OCI-M1 (cell line): ENCODE measurements around the gene CLASP2.
"Not testable (repeated sequence)": the region's sequence is repeated elsewhere in the genome, so short reads cannot be mapped to it uniquely, and the experiment has no call there.

ENCODE experiments used
- DNase-seq: peaks from one replicate; lab custom pipeline; 2025; lab: John Stamatoyannopoulos, UW

Gene CLASP2

DNA sequence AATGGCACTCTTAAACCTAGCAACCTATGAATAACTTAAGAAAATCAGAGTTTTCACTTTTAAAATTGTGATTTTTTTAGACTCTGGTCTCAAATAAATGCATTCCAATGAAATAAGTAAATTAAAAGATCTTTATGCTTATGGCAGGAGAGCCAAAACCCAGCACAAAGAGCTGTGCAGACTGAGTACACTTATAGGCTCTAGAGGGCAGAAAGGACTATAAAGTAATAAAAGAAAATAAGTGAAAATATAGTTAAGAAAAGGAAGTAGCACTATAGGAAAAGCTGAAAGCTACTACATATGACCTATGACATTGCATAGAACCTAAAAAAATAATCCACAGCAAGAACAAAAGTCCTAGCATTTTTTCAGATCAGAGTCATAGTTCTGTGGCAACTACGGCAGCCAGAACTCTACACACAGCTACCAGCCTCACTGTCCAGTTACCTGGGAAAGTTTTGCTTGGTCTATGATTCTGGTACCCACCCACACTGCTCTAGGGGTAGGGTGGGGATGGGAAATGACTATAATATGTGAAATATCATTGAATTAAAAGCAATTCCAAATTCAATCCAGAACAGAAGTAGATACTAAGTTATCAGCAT is 30.5 kb downstream of the CLASP2 start:
- DNase-seq, result no peak

GRCh38 chr3:33682770-33683169 is 35.3 kb downstream of the CLASP2 start:
- DNase-seq, result no peak

DNA sequence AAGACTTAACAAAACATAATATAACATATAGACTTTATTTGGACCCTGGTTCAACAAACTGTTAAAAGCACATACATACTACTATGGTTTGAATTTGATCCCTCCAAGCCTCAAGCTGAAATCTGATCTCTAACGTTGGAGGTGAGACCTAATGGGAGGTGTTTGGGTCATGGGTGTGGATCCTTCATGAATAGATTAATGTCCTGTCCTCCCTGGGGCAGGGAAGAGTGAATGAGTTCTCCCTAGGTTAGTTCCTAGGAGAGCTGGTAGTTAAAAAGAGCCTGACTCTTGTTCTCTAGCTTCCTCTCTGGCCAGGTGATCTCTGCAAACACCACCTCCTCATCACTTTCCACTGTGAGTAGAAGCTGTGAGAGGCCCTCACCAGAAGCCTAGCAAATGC is 36.4 kb downstream of the CLASP2 start:
- no peak for DNase-seq

GRCh38 chr3:33678073-33678472 is 40.0 kb downstream of the CLASP2 start:
- DNase-seq, result no peak

DNA sequence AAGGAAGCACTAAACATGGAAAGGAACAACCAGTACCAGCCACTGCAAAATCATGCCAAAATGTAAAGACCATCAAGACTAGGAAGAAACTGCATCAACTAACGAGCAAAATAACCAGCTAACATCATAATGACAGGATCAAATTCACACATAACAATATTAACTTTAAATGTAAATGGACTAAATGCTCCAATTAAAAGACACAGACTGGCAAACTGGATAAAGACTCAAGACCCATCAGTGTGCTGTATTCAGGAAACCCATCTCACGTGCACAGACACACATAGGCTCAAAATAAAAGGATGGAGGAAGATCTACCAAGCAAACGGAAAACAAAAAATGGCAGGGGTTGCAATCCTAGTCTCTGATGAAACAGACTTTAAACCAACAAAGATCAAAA is 44.6 kb downstream of the CLASP2 start:
- not testable (repeated sequence) for DNase-seq

GRCh38 chr3:33668618-33669017 is 49.4 kb downstream of the CLASP2 start:
- DNase-seq, result no peak

- DNase-seq, result no peak
These were observed 52.8 kb downstream of the CLASP2 start for GRCh38 chr3:33665294-33665693.

DNA sequence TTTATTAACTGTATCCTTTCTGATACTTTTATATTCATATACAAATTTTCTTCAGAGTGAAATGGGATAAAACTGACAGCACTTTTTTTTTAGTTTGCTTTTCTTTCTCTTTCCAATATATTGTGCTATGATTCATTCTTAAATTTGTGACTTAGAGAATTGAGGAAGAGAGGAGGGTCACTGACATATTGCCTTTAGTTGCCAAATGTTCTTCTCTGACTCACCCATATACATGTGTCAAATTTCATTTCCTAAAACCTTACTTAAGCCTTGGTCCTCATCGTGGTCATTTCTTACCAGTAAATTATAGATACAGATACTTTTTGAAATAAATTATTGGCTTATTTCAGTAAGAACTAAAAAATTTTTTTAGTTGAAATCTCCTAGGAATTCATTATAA is 53.9 kb downstream of the CLASP2 start:
- peak; percentile 72 for DNase-seq

GRCh38 chr3:33663042-33663441 is 55.0 kb downstream of the CLASP2 start:
- no peak for DNase-seq

DNA sequence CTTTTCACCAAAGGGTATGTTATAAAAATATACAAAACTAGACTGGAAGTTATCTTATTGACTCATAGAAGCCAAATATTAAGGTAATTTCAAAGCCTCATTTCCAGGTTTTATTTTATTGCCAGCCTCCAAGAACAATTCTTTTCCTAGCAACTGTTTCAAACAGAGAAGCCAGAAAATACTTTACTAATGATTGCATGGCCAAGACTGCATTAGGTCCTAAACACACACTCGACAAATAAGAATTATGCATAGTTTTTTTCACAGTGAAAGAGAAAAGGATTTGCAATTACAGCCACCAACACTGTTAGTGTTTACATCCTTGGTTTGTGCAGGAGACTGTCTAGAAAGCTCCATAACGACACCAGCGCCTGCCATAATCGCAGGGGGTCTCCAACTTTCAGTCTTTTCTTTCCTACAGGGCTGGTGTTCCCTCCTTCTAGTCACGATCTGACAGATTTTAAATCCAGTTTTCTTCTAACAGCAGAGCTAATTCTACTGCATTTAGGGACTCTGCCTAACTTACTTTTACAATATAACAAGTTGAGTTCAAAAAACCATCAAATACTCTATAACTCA is 58.1 kb downstream of the CLASP2 start:
- DNase-seq, result no peak

DNA sequence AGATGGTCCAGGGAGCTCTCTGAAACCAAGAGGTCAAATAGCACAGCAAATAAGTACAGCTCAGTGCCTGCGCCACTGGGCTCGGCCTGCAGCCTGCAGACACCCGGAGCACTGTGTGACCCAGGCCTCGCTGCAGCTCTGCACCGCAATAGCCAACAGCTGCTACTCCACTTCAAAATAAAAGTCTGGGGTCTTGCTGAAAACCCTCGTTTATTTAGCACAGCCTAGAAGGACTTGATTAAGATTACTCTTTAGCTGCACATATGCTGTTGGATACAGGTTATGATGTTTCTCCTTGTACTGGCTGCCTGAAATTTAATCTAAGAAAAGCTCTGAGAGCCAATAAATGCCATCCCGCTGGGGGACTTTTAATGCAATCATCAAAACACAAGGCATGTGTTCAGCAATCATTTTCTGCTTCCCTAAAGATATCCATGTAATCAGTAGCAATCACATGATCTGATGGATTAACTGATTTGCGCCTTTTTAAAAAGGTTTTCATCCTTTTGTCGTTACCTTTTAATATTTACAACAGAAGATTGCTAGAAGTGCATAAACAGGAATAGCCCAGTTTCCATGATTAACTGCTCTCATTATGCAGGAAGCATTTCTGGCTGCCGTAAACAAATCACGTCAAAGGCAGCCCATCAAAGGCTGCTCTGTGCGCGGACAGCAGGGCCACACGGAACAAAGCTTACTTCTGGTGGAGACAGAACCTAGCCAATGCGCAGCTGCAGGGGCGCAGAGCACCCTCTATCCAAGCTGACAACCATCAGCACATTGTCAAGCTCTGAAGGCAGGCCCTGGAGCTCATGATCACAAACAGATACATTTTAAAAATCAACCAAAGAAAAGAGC is 58.8 kb downstream of the CLASP2 start:
- DNase-seq, result peak; percentile 78

DNA sequence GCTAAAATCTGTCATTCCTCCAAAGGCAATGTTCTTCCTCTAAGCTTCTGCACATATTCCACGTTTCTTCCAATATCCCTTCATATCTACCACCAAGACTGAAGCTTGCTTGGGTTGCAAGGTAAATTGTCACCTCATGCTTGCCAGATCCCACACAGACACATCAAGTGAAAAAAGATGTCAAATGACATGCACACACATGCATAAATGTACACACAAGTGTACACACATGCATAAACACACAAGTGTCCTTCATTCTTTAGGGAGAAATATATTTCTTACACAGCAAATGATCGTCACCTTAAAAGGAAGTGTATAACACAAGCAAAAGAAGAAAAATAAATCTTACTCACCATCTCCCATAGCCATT is 59.4 kb downstream of the CLASP2 start:
- DNase-seq, result no peak

- no peak for DNase-seq
These were observed 60.0 kb downstream of the CLASP2 start for GRCh38 chr3:33658039-33658438.

- DNase-seq, result peak; percentile 60
These were observed 65.3 kb downstream of the CLASP2 start for GRCh38 chr3:33652736-33653135.

DNA sequence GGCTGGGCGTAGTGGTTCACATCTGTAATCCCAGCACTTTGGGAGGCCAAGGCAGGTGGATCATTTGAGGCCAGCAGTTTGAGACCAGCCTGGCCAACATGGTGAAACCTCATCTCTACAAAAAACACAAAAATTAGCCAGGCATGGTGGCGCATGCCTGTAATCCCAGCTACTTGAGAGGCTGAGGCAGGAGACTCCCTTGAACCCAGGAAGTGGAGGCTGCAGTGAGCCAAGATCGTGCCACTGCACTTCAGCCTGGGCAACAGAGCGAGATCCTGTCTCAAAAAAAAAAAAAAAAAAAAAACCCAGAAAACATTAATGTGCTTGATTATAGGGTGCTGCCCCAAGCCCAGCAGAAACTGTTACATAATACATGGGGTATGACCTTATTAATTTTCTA is 67.0 kb downstream of the CLASP2 start:
- DNase-seq, result not testable (repeated sequence)

DNA sequence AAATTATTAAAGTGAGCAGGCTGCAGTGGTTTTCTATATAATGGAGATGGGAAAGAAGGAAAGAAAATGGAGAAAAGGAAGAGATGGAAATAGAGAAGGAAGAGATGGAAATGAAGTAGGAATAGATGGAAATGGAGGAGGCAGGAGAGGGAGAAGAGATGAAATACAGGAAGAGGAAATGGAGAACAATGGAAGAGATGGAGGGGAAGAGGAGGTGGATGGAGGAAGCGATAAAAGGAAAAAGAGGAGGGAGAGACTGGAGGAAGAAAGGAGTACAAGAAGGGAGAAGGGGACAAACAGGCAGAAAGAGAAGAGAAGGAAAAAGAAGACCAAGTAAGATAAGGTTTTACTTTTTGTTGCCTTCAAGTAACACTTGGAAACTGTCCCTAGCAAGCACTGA is 67.6 kb downstream of the CLASP2 start:
- no peak for DNase-seq

DNA sequence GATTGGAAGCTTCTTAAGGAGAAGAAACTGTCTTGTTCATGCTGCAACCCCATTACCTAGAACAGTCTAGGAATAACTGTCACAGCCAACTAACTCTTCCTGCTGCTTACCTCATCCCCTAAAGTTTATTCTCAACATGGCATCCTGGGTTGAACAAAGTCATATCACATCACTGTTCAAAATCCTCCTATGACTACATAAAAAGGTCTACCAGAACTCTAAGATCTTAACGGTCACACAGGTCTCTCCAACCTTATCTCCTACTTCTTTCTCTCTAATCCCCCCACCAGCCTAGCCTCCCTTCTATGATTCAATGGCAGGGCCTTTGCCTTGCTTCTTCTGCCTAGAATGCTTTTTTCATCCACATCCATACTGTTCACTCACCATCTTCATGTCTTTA is 69.3 kb downstream of the CLASP2 start:
- DNase-seq, result peak; percentile 19

DNA sequence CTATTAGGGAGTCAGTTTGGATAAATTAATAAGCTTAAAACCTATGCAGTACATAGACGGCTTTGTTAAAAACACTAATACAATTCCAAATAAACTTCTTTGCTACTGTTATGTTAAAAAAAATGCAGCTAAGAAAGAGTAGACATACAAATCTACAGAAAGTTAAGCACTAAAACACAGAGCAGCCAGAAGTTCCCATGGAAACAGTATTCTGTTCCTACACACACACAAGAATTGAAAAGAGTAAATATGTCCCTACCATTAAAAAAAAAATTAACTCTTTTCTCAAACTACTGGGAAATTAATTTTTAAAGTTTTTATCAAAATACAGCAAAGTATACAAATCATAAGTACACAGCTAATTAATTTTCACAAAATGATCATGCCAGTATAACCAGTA is 71.6 kb downstream of the CLASP2 start:
- DNase-seq, result no peak

GRCh38 chr3:33645060-33645647 is 72.9 kb downstream of the CLASP2 start:
- peak; percentile 58 for DNase-seq

DNA sequence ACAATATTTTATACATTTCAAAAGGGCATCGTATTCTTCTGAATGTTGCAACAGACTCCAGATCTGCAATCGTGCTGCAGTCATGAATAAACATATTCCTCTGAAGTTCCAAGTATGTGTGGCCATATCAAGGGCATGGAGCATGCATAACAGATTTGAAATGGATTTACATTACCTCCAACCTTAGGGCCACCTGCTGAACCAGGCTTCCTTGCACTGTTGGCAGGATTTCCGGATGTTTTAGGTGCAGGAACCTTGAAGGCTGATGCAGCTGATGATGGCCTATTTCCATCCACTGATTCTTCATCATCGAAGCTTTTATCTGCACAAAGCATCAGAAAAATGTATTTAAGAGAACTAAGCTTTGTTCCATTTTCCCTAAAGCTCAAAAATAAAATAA is 73.5 kb downstream of the CLASP2 start:
- DNase-seq, result no peak

DNA sequence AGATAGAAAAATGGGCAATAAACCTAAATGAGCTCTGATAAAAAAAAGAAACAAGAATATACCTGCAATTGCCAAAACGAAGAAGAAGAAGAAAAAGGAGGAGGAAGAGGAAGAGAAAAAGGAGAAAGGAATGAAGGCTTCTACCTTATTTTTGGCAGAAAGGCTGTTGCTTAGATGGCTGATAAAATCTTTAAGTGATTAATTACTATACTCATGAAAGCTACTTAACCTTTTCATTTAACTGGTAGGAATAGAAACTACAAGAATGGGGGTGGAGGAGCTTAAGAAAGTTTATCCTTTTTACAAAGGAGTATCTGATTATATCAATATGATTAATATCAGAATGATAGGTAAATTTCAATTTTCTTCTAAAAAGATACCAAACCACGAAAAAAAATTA is 75.2 kb downstream of the CLASP2 start:
- DNase-seq, result no peak

DNA sequence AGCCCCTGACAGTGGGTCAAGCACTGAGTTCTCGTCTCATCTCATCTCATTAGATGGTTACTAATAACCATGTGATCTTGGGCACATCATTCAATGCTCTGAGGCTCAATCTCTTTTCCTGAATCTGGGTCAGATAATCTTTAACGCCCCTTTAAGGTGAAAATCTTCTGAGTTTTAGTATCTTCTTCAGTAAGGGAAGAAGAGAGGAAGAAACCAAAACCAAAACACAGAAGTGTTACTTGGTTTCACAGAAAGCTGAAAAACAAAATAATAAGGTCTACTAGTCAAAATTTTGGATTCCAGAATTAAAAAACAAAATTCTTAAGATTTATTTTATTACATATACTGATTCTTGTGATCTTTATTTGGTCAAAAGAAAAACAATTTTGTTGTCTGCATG is 78.2 kb downstream of the CLASP2 start:
- no peak for DNase-seq

- no peak for DNase-seq
These were observed 80.6 kb downstream of the CLASP2 start for GRCh38 chr3:33637482-33637881.
